Loucy (cell line): Measurements from ENCODE around the gene ANG.

ENCODE experiments used
- CTCF ChIP-seq: fragments of 200-600 bp; sonication (generic); conservative IDR thresholded peaks from 2 replicates; pipeline ENCODE4 v1.5.1; 2014; ENCODE audit warnings: mild to moderate bottlenecking, antibody characterized with exemption, low read length
- EZH2phosphoT487 ChIP-seq: fragments of 200-600 bp; IDR thresholded peaks from 2 replicates; pipeline ENCODE4 v1.6.1; 2018; ENCODE audit warnings: antibody characterized with exemption, mild to moderate bottlenecking, moderate library complexity, borderline replicate concordance

DNA sequence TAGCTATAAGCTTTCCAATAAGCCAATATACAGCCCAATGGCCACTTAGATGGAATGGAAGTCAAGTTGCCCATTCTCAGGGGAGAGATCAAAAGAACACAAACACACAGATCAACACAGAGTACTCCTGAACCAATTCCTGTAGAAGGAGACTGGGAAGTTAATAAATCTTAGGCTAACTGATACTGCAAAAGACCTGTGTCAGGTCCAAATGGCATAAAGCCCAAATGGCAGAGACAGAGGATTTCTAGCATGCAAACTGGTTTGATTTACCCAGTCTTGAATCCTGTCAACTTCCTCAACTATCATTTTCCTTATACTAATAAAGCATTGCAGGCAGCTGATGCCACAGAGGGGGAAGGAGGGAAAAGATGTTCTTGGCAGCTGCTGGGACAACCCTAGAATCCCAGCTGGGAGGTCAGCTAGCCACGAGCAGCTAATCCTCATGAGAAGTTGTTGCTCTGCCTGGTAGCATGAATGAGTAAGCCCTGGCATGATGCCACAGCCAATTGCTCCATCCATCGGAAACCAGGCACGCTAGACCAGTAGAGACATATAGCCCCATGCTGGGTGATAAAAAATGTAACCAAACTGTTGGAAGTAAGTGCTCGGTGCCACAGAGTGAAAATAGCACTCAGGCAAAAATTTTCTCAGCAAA lies 26.2 kb downstream of the ANG start:
- no peak for TF ChIP-seq CTCF
- TF ChIP-seq EZH2phosphoT487 = no peak
